KOPT-K1 (cell line): ENCODE measurements around the gene FXYD7.
"Not testable (repeated sequence)": the region's sequence is repeated elsewhere in the genome, so short reads cannot be mapped to it uniquely, and the experiment has no call there.

Source experiments
- H3K27ac ChIP-seq: fragments of 200-600 bp; sonication (generic); 2 replicates; pipeline ENCODE4 v1.5.1; 2016; ENCODE audit warnings: antibody characterized with exemption, mild to moderate bottlenecking, low read depth, low read length; ENCODE audit not compliant: poor library complexity, severe bottlenecking
- H3K36me3 ChIP-seq: fragments of 200-600 bp; sonication (generic); 2 replicates; pipeline ENCODE4 v1.5.1; 2017; ENCODE audit warnings: antibody characterized with exemption, mild to moderate bottlenecking, low read length, moderate library complexity; ENCODE audit not compliant: insufficient read depth
- H3K9me3 ChIP-seq: fragments of 200-600 bp; sonication (generic); 2 replicates; pipeline ENCODE4 v1.5.1; 2017; ENCODE audit warnings: antibody characterized with exemption, low read length, mild to moderate bottlenecking; ENCODE audit not compliant: insufficient read depth, poor library complexity, severe bottlenecking

FXYD7 gene

GRCh38 chr19:35143231-35143715, at the start of gene FXYD7:
Gene FXYD7, plus strand, starts transcription at chr19:35143255. Its CDS starts 79 bp downstream, at chr19:35143334.
- H3K9me3 ChIP-seq, result no peaks in the 10 kb centered on the region
- H3K27ac ChIP-seq, result no peak within 1 kb of the TSS
- H3K36me3 ChIP-seq, result no peaks in the 10 kb centered on the region

- Histone ChIP-seq H3K9me3 (no peaks in the 10 kb centered on the region), H3K36me3 (no peaks in the 10 kb centered on the region), H3K27ac (no peak overlapping the region)
Measured at GRCh38 chr19:35093430-35093829, 49.6 kb upstream of the FXYD7 start.

- H3K27ac ChIP-seq, result no peak overlapping the region
- H3K9me3 ChIP-seq, result no peaks in the 10 kb centered on the region
Measured at GRCh38 chr19:35093941-35094647, 49.0 kb upstream of the FXYD7 start.

GRCh38 chr19:35094656-35095055, 48.4 kb upstream of the FXYD7 start:
- Histone ChIP-seq H3K27ac (no peak overlapping the region), H3K9me3 (no peaks in the 10 kb centered on the region), H3K36me3 (no peaks in the 10 kb centered on the region)

More at GRCh38 chr19:35093941-35094647, 49.0 kb upstream of the FXYD7 start:
- H3K36me3 ChIP-seq, result no peaks in the 10 kb centered on the region

- no peaks in the 10 kb centered on the region for H3K36me3 ChIP-seq
- H3K27ac ChIP-seq, result no peak overlapping the region
- no peaks in the 10 kb centered on the region for H3K9me3 ChIP-seq
Measured at GRCh38 chr19:35095667-35096368, 47.2 kb upstream of the FXYD7 start.

GRCh38 chr19:35098413-35099049, 44.5 kb upstream of the FXYD7 start:
- Histone ChIP-seq H3K36me3 (no peaks in the 10 kb centered on the region), H3K9me3 (no peaks in the 10 kb centered on the region), H3K27ac (no peak overlapping the region)

- Histone ChIP-seq H3K36me3 (no peaks in the 10 kb centered on the region), H3K27ac (no peak overlapping the region), H3K9me3 (no peaks in the 10 kb centered on the region)
Measured at GRCh38 chr19:35099155-35099896, 43.7 kb upstream of the FXYD7 start.

- no peaks in the 10 kb centered on the region for H3K9me3 ChIP-seq
- H3K36me3 ChIP-seq, result no peaks in the 10 kb centered on the region
- no peak overlapping the region for H3K27ac ChIP-seq
Measured at GRCh38 chr19:35099897-35100275, 43.2 kb upstream of the FXYD7 start.

GRCh38 chr19:35100588-35101533, 42.2 kb upstream of the FXYD7 start:
- Histone ChIP-seq H3K9me3 (no peaks in the 10 kb centered on the region), H3K36me3 (no peaks in the 10 kb centered on the region), H3K27ac (no peak overlapping the region)

- H3K9me3 ChIP-seq, H3K27ac ChIP-seq, H3K36me3 ChIP-seq: not testable (repeated sequence)
Measured at GRCh38 chr19:35101949-35102348, 41.1 kb upstream of the FXYD7 start.

- not testable (repeated sequence) for H3K9me3 ChIP-seq, H3K27ac ChIP-seq, H3K36me3 ChIP-seq
Measured at GRCh38 chr19:35103614-35104013, 39.4 kb upstream of the FXYD7 start.

GRCh38 chr19:35104361-35104760, 38.7 kb upstream of the FXYD7 start:
- no peaks in the 10 kb centered on the region for H3K9me3 ChIP-seq
- no peak overlapping the region for H3K27ac ChIP-seq
- H3K36me3 ChIP-seq, result no peaks in the 10 kb centered on the region

GRCh38 chr19:35105047-35105410, 38.0 kb upstream of the FXYD7 start:
- Histone ChIP-seq H3K27ac (no peak overlapping the region), H3K36me3 (no peaks in the 10 kb centered on the region), H3K9me3 (no peaks in the 10 kb centered on the region)
